ENCODE results near the gene NOL4L. TPM values are rescaled to one million over a fixed set of nuclear protein-coding genes. Genes with fewer than 3 reads are reported as not detected.

The NOL4L gene
- total RNA-seq, 1 experiment from 2014 or later, result 40.9 TPM

GRCh38 chr20:32439132-32439829 lies 145.9 kb downstream of the NOL4L start:
- Histone ChIP-seq H3K4me3 (no peak overlapping the region), H4K20me1 (ENCODE audit: insufficient read depth) (peaks cover 12% of the 10 kb centered on the region), H3K79me2 (ENCODE audit: low read depth) (no peaks in the 10 kb centered on the region), H3F3A (ENCODE audit: insufficient read depth, low read depth) (peaks cover 19% of the 10 kb centered on the region; the same call in 1 of the 2 replicates), H3K27me3 (ENCODE audit: insufficient read depth, low read depth) (no peaks in the 10 kb centered on the region), H3K36me3 (ENCODE audit: low read depth) (peaks cover 15% of the 10 kb centered on the region; the same call in 1 of the 2 replicates), H3K27ac (no peak overlapping the region), H2AFZ (no peak overlapping the region), H3K4me2 (no peak overlapping the region), H3K9me3 (ENCODE audit: insufficient read depth, low read depth) (no peaks in the 10 kb centered on the region), H3K9me2 (ENCODE audit: insufficient read depth) (no peaks in the 10 kb centered on the region), H3K4me1 (replicated peaks; ENCODE audit: insufficient read depth) (no peaks in the 10 kb centered on the region)
- intact Hi-C loops (cut with micrococcal nuclease; ENCODE audit: unreplicated experiment), result no loop called here
- no peak for DNase-seq
- ChIA-PET CTCF (no interaction called here), POLR2A (ENCODE audit: unreplicated experiment) (no interaction called here)
- TF ChIP-seq CTCF (conservative IDR thresholded peaks at IDR 0.05) (no peak), EZH2 (IDR thresholded peaks at IDR 0.05; ENCODE audit: low read depth) (no peak)
- BruUV-seq (replicated peaks), result no TSS peak

- no peak for DNase-seq
- TF ChIP-seq CTCF (conservative IDR thresholded peaks at IDR 0.05), result no peak
- TF ChIP-seq EZH2 (IDR thresholded peaks at IDR 0.05; ENCODE audit: low read depth), result no peak
- BruUV-seq (replicated peaks), result no TSS peak
- H3K9me3 ChIP-seq (ENCODE audit: insufficient read depth, low read depth), result no peaks in the 10 kb centered on the region
- no peak overlapping the region for H3K4me3 ChIP-seq
- H3K4me1 ChIP-seq (replicated peaks; ENCODE audit: insufficient read depth), result no peaks in the 10 kb centered on the region
- no peaks in the 10 kb centered on the region for H3K27me3 ChIP-seq (ENCODE audit: insufficient read depth, low read depth)
- peaks cover 10% of the 10 kb centered on the region; the same call in 1 of the 2 replicates for H3F3A ChIP-seq (ENCODE audit: insufficient read depth, low read depth)
- peaks cover 11% of the 10 kb centered on the region for H4K20me1 ChIP-seq (ENCODE audit: insufficient read depth)
- H2AFZ ChIP-seq, result no peak overlapping the region
- H3K36me3 ChIP-seq (ENCODE audit: low read depth), result peaks cover 24% of the 10 kb centered on the region; the same call in 1 of the 2 replicates
- H3K4me2 ChIP-seq, result no peak overlapping the region
- ChIA-PET CTCF (interaction anchor here (1.0 kb wide), 1 partner anchor 154 kb away, joined by 4 read pairs; no protein-coding TSS in a partner anchor), POLR2A (ENCODE audit: unreplicated experiment) (no interaction called here)
- no peaks in the 10 kb centered on the region for H3K79me2 ChIP-seq (ENCODE audit: low read depth)
- H3K9me2 ChIP-seq (ENCODE audit: insufficient read depth), result no peaks in the 10 kb centered on the region
- no peak overlapping the region for H3K27ac ChIP-seq
- intact Hi-C loops (cut with micrococcal nuclease; ENCODE audit: unreplicated experiment), result no loop called here
These were observed 146.7 kb downstream of the NOL4L start for GRCh38 chr20:32438331-32438858.

GRCh38 chr20:32437391-32438074 lies 147.6 kb downstream of the NOL4L start:
- intact Hi-C loops (cut with micrococcal nuclease; ENCODE audit: unreplicated experiment), result no loop called here
- TF ChIP-seq CTCF (conservative IDR thresholded peaks at IDR 0.05), result 0 out of 2 replicates have a peak, but pooled peaks have one; percentile 33
- TF ChIP-seq EZH2 (IDR thresholded peaks at IDR 0.05; ENCODE audit: low read depth), result no peak
- H3F3A ChIP-seq (ENCODE audit: insufficient read depth, low read depth), result peaks cover 2% of the 10 kb centered on the region; the same call in 1 of the 2 replicates
- H3K9me3 ChIP-seq (ENCODE audit: insufficient read depth, low read depth), result no peaks in the 10 kb centered on the region
- no peak overlapping the region for H3K27ac ChIP-seq
- peaks cover 31% of the 10 kb centered on the region; the same call in 1 of the 2 replicates for H3K36me3 ChIP-seq (ENCODE audit: low read depth)
- no peak overlapping the region for H3K4me3 ChIP-seq
- H3K27me3 ChIP-seq (ENCODE audit: insufficient read depth, low read depth), result no peaks in the 10 kb centered on the region
- ChIA-PET CTCF (interaction anchor here (1.0 kb wide), 1 partner anchor 155 kb away, joined by 4 read pairs; no protein-coding TSS in a partner anchor), POLR2A (ENCODE audit: unreplicated experiment) (no interaction called here)
- DNase-seq, result no peak
- H3K4me2 ChIP-seq, result no peak overlapping the region
- H3K79me2 ChIP-seq (ENCODE audit: low read depth), result no peaks in the 10 kb centered on the region
- no peaks in the 10 kb centered on the region for H3K9me2 ChIP-seq (ENCODE audit: insufficient read depth)
- BruUV-seq (replicated peaks), result no TSS peak
- H4K20me1 ChIP-seq (ENCODE audit: insufficient read depth), result peaks cover 6% of the 10 kb centered on the region
- no peak overlapping the region for H2AFZ ChIP-seq
- H3K4me1 ChIP-seq (replicated peaks; ENCODE audit: insufficient read depth), result no peaks in the 10 kb centered on the region
